GM19468 (cell line): ENCODE data around the gene PIP5K1B.

Experiments used
- ATAC-seq: cut with Tn5 transposase; IDR thresholded peaks from one replicate; pipeline ENCODE4 v1.9.1; 2021; ENCODE audit warnings: mild to moderate bottlenecking, moderate library complexity, moderate number of reproducible peaks; ENCODE audit not compliant: unreplicated experiment; ENCODE audit errors: extremely low read depth

Gene PIP5K1B

DNA sequence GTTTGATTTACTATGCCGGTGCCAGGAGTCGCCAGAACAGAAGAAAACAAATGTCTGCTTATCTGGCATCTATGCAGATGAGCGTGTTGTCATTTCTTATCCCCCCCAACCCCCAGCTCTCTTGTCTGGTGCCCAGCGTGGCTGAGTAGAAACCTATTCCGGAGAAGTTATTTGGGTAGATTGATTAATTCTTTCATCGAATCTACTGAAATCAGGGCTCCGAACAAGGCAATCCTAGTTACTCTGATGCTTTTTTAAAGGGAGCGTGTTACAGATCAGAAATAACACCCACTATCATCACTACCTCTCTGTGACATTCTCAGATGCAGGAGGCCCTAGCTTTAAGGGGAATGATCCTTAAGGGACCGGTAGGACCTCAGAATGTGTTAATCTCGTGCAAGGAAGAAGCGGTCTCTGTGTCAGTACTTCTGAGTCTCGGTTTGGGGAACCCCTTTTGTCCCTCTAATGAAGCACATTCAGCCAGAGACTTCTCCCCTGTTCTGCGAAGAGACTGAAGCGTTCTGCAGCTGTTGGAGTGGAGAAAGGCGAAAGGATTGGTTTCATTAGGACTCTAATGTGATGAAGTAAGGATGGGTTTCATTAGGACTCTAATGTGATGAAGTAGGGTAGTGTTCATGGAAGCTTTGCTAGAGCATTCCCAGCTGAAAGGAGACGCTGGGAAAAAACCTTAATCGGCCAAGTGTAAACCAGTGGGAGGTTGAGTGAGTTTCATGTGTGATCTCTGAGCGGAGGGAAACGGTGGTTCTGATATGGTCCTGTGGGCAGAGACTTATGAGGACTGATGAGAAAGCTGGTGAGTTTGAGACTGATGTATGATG, 1.5 kb downstream of the PIP5K1B start:
- ATAC-seq, result no peak

DNA sequence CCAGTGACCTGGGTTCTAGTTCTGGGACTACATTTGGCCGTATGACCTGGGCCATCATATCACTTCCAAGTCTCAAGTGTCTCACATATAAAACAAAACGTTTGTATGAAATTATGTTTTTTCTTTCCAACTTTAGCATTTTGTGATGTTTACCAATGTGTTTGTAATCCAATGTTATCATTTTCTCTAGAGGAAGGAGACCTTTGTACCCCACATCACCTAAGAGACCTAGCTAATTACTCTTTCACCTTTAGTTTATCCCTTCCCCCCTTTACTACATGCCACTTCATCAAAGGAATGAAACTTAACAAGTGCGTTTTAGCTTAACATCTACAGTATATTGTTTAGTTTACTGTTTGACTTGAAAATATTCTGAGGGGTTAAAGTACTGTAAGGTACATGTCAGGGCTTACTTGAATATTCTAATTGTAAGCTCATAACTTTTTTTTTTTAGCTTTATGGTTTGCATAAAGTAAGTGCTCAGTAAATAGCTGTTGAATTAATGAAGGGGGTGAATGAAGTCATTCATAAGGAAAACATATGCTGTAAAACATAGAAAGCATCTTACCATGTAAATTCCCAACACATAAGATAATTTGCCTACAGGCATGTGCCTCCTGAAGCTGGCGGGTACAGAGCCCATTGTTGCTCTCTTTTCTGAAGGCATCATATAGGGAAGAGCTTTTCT, 2.9 kb downstream of the PIP5K1B start:
- ATAC-seq, result no peak

DNA sequence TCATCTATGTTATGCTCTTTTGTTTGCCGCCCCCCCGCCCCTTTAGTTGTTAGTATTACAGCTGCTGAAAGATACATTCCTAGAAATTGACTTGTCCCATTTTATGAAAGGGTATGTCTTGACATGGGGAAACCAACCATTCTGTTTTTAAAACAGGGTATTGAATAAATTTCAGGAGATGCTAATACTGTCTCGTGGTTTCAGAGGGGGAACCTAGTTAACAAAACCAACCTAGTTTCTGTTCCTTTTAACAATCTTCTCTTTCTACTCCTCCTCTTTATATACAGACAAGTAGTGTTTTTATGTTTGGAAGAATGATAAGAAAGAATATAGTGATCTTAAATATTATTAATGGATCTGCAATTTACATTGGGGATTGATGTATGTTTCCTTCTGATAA, 3.5 kb downstream of the PIP5K1B start:
- no peak for ATAC-seq

DNA sequence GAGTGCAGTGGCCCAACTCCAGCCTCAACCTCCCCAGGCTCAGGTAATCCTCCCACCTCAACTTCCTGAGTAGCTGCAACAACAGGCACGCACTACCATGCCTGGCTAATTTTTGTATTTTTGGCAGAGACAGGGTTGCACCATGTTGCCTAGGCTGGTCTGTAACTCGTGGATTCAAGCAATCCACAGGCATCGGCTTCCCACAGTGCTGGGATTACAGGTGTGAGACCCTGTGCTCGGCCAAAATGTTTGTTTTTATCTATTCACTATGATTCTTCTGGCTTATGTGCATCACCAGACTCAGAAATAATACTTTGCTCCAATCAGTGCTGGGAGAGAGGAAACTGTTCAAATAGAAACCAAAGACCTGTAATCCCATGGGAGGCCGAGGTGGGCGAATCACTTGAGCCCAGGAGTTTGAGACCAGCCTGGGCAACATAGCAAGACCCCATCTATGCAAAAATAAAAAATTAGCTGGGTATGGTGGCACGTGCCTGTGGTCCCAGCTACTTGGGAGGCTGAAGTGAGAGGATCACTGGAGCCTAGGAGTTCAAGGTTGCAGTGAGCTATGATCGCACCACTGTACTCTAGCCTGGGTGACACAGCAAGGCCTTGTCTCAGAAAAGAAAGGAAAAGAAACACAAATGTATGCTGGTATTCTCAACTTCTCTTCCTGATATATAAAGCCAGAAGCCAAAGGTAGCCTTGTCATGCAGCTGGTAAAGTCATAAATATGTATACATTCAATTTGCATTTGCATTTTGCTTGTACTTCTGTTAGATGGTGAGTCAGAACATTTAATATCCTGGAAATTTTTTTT, 4.5 kb downstream of the PIP5K1B start:
- no peak for ATAC-seq

DNA sequence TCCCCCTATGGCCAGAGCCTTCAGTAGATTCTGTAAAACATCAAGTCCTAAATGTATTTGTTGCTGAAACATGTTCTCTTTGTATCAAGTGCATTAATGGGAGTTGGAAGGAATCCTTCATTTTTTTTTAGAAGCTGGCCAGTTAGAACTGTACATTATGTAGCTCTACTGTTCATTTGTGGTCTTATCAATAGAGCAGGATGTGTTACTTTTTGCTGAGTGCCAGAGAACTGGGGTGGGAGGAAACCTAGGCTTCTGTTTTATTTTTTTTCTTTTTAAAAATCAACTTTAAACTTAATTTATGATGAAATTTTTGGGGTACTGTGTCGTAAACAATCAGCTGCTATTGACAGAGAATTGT, 5.1 kb downstream of the PIP5K1B start:
- no peak for ATAC-seq

DNA sequence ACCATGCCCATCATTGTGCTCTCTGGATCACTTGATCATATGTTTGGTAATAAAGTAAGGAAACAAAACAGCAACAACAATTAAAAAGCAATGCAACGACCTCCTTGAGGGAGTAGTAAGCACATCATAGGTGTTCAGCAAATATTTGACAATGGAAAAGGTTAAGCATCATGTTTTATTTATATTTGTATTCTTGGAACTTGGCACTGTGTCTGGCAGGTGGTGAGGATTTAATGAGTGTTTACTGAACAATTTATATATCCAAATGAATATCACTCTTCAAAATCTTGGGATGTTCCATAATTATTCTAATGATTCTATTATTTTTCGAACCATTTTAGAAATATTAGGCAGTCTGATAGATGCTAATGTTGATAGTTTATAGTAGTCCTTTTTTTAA, 6.2 kb downstream of the PIP5K1B start:
- no peak for ATAC-seq

DNA sequence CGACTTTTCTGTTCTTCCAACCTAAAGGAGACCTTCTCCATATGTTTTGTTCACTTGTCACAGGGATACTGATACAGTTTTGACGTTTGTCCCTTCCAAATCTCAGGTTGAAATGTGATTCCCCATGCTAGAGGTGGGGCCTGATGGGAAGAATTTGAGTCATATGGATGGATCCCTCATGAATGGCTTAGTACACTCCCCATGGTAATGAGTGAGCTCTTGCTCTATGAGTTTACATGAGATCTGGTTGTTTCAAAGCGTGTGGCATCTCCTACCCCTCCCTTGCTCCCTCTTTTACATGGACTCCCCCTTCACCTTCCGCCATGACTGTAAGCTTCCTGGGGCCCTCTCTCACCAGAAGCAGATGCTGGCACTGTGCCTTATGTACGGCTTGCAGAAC, 6.9 kb downstream of the PIP5K1B start:
- no peak for ATAC-seq

DNA sequence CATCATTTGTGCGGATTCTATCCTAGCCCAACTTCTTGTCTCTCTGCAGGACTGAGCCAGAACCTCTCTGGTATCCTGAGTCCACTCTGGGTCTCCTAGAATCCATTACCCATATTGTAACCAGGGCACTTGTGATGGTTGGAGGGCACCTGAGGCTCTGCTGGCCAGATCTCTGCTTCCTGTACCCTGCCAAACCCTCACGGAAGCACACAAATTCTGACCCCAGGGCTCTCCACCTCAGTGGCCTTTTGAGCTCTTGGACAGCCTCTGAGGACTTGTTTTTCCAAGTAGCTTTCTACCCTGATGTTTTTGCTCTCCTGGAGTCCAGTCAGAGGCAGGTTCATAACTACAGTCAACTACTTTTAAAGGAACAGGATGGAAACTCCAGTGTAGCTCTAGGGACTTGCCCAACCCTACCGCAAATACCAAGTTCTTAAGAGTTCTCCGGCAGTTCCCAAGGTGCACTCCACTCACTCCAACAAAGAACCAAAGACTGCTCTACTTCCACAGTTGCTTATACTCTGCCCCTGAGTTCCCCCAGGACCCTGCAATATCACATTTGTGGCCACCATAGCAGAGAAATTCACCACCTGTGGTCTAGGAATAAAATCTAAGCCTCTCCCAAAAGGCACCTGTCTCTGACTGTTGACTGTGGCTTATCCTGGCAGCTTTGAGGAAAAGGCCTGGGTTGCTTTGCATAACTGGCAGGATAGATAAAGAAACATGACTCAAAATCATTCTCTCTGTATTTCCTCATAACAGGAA, 9.6 kb downstream of the PIP5K1B start:
- ATAC-seq, result no peak

DNA sequence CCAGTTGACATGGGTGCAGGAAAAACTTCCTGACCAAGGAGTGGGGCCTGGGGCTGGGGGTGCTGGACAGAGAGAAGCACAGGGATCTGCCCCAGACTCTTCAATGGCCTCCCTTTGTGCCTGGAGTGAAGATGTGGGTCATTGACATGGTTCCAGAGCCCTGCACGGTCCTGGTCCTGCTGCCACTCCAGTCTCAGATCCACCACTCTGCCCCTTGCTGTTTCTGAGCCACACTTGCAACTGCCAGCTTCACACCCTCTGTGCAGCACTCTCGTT, 10.1 kb downstream of the PIP5K1B start:
- ATAC-seq, result no peak

DNA sequence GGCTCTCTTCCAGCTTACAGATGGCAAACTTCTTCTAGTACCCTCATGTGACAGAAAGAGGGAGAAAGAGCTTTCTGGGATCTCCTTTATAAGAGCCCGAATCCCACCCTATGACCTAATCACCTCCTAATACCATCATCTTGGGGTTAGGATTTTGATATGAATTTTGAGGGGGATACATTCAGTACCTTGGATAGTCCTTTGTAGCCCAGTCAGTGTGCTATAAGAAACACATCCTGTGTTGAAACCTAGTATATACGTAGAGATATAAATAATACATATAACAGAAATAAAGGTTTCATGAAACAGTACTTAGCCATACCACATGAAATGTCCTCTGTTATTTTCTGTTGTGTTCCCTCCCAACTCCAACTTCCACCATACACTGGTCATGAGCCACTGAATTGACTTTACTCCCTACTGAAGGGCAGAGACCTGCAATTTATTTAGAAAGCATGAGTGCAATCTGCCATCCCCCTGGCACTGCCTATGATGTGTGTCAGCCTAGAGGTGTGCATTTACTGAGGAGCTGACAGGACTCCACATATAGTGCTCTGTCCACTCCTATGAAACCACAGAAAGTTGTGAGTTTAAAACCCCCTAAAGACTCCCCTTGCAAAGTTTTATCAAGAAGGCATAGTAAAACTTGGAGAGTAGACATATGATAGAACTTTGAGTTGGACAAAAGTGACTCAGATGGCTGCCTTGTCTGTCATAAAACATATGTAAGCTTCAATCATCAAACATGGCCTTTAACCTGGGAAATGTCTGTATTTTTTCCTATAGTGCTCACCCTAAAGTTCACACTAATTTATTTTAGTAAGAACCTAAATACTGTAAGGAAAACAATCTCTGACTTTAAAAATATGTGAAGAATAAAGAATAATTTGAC, 12.8 kb downstream of the PIP5K1B start:
- no peak for ATAC-seq

DNA sequence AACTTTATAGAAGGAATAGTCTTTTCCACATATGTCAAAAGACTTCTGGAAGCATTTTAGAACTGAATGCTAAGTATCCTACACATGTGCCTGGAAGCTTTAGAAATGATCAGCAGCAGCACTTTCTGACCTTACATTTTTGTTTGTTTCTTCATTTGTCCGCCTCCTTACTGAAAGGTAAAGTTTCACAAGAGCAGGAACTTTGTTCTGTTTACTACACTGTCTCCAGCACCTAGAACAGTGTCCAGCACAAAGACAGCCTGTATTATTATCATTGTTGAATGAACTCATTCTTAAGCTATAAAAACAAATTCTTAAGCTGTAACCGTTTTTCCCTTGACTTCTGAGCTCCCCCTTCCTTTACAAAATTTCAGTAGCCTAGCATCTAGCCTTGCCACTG, 14.8 kb downstream of the PIP5K1B start:
- ATAC-seq, result no peak

DNA sequence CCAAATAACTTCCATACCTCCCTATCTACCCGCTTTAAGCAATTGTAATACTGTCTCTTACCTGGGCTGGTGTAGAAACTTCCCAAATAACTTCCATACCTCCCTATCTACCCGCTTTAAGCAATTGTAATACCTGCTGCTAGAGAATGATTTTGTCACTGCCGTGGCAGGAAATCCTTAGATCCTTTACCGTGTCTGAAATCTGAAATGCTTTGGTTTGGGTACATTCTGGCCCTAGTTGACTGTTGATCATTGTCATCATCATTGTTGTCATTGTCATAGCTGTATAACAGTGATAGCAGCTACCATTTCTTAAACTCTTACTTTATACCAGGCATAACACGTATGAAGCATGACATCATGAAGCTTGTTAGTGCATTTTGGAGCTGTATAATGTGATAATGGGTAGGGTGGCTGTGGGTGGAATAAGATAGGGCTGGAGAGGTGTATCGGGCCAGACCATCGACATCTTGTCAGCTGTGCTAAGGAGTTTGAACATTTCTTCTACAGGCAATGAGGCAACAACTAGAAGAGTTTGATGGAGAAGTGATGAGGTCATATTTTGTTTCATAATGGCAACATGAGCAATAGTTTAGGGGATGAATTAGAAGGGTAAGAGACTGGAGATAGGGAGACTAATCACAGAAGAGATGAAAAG, 15.7 kb downstream of the PIP5K1B start:
- ATAC-seq, result no peak

DNA sequence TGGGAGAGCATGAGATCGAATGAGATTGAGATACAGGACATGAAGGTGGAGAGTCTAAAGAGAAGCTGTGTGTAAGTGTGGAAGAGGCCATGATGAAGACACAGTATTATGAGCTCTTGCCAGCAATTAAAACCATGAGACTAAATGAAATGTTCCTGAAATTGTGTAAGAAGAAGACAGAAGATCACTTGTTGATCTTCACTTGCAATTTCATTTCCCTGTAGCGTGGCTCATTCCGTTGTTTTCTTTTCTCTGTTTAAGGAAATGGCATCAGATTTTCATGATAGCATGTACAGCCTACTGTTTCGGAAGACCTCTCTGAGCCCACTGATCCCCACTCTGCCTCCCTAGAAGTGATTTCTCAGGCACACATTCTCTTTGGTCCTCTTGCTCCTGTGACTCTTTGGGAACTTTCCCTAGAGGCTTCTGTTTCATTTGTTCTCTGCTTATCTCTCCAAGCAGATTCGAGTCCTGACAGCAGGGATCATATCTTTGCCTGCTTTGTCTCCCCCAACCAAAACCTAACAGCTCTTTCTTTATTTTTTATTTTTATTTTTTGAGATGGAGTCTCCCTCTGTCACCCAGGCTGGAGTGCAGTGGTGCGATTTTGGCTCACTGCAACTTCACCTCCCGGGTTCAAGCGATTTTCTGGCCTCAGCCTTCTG, 16.8 kb downstream of the PIP5K1B start:
- ATAC-seq, result no peak

DNA sequence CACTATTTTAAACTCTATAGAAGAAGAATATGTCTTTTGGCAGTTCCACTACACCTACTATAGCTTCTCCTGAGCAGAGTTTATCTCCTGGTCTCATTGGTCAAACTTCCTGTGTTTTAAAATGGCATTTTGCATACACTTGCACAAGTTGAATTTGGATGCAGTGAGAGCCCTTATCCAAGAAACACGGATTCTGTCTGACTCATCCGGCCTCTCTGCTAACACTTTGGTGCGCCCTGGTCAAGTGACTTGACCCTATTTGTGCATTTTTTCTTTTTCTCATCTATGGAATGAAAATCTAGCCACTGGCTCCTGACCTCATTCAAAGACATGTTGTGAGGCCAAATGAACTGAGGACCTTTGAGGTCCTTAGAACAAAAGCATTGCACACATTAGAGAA, 20.0 kb downstream of the PIP5K1B start:
- no peak for ATAC-seq

DNA sequence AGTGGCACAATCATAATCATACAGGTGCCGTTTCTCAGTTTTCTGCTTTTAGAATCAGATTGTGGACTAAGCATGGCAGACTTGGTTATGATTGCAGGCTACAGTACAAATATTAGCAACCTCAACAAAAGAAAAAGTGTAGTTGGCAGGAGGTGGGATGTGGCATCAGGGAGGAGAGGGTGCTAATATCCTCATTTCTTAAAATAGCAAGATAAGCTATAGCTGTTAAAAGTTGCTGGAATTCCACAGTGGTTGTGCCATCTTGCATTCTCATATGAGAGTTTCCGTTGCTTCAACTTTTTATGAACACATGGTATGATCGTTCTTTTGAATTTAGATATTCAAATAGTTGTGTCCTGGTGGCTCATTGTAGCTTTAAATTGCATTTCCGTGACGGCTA, 21.4 kb downstream of the PIP5K1B start:
- no peak for ATAC-seq

DNA sequence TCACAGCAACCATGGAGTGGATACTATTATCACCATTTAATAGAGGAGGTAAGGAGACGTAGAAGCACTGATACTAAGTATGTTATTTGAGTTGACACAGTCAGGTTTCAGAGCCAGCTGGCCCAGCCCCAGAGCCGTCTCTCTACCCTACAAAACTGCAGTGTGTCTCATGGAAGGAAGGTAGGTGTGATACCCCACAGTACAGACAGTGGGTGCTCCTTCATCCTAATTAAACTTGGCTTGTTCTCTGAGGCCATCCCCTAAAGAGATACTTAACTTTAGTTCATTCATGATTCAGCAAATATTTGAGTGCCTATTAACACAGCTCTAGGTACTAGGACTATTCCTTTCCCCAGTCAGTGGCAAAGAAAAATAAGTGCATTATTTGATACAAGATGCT, 22.6 kb downstream of the PIP5K1B start:
- no peak for ATAC-seq

DNA sequence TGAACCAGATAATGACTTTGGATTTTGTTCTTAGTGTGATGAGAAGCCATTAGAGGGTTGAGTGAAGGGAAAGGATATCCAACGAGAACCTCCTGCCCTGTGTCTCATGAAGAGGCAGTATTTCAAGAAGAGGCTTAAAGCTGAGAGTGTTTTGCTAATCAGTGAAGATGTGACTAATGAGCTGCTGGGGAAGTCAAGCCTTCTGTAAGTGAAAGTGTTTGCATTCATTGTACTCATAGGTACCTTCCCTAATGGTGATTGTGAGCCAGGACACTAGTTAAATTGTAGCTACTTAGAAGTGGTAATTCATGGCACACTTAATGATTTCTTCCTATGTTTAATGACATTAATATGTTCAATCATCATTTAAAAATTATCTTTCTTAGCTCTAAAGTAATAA, 23.7 kb downstream of the PIP5K1B start:
- no peak for ATAC-seq

DNA sequence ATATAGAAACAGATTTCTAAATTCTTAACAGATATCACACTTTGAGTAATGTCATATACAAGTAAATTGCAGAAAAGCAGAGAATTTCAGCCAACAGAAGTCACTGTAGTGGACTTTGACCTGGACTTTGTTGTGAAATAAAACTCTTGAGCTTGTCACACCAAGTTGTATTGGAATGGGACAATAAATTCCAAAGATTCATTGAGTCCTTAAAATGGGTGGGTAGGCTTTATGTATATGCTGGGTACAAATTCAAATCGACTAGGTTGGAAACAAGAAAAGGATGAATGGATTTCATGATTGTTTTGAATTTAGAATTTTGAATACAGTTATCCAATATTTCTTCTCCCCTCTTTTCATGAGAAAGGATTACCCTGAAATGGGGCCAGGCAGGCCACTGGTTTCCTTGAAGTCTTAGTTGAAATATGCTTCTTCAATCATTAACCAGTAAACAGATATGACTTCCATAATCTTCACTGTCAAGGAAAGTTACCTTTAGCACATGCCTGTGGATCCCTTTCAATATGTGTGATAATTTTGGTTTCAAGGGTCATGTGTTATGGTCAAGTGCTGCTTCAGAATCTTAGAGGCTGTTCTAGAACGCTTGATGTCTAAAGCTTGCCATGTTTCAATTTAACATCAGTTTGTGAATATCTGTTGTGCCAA, 25.7 kb downstream of the PIP5K1B start:
- no peak for ATAC-seq
